NCI-H345 (cell line): ENCODE measurements around the gene NTN5.
"Not testable (repeated sequence)": the region's sequence is repeated elsewhere in the genome, so short reads cannot be mapped to it uniquely, and the experiment has no call there.

ENCODE experiments used
- DNase-seq: peaks from one replicate; lab custom pipeline; 2025; lab: John Stamatoyannopoulos, UW

NTN5 gene

GRCh38 chr19:48669903-48670668 is 2.7 kb downstream of the NTN5 start:
- no peak for DNase-seq

- no peak for DNase-seq
These were observed 4.1 kb downstream of the NTN5 start for GRCh38 chr19:48668761-48669160.

- DNase-seq, result no peak
These were observed 4.5 kb downstream of the NTN5 start for GRCh38 chr19:48668332-48668731.

- DNase-seq, result no peak
These were observed 7.0 kb downstream of the NTN5 start for GRCh38 chr19:48665786-48666185.

GRCh38 chr19:48664476-48664875 is 8.3 kb downstream of the NTN5 start:
- no peak for DNase-seq

- DNase-seq, result no peak
These were observed 9.2 kb downstream of the NTN5 start for GRCh38 chr19:48663667-48664066.

GRCh38 chr19:48661711-48662090 is 11.1 kb downstream of the NTN5 start:
- no peak for DNase-seq

- DNase-seq, result peak; percentile 32
These were observed 11.7 kb downstream of the NTN5 start for GRCh38 chr19:48660852-48661710.

- no peak for DNase-seq
These were observed 13.0 kb downstream of the NTN5 start for GRCh38 chr19:48659768-48660167.

GRCh38 chr19:48658483-48658882 is 14.3 kb downstream of the NTN5 start:
- DNase-seq, result no peak

GRCh38 chr19:48657828-48658227 is 15.0 kb downstream of the NTN5 start:
- DNase-seq, result not testable (repeated sequence)

GRCh38 chr19:48656840-48657474 is 15.9 kb downstream of the NTN5 start:
- DNase-seq, result no peak

- peak; percentile 50 for DNase-seq
These were observed 18.3 kb downstream of the NTN5 start for GRCh38 chr19:48654299-48655059.

- DNase-seq, result no peak
These were observed 21.2 kb downstream of the NTN5 start for GRCh38 chr19:48651683-48652048.

GRCh38 chr19:48650974-48651682 is 21.7 kb downstream of the NTN5 start:
- no peak for DNase-seq

GRCh38 chr19:48648134-48648533 is 24.7 kb downstream of the NTN5 start:
- DNase-seq, result no peak

- no peak for DNase-seq
These were observed 26.0 kb downstream of the NTN5 start for GRCh38 chr19:48646722-48647216.

GRCh38 chr19:48646001-48646721 is 26.7 kb downstream of the NTN5 start, which contains the start of gene CA11:
CA11 (minus strand) TSS chr19:48646187; CDS start chr19:48645632, 555 bp downstream.
- peak; percentile 84 for DNase-seq

GRCh38 chr19:48645620-48646000 is 27.2 kb downstream of the NTN5 start:
- no peak for DNase-seq

GRCh38 chr19:48644839-48645619 is 27.8 kb downstream of the NTN5 start:
- DNase-seq, result peak; percentile 58
